ENCODE results near the gene FANK1.
"Not testable (repeated sequence)": the region's sequence is repeated elsewhere in the genome, so short reads cannot be mapped to it uniquely, and the experiment has no call there.

FANK1 gene

GRCh38 chr10:125933693-125934092 lies 37.3 kb downstream of the FANK1 start:
- DNase-seq, result no peak

GRCh38 chr10:125936331-125936730 lies 40.0 kb downstream of the FANK1 start:
- no peak for DNase-seq

GRCh38 chr10:125940515-125940914 lies 44.2 kb downstream of the FANK1 start:
- no peak for DNase-seq

GRCh38 chr10:125951290-125951689 lies 54.9 kb downstream of the FANK1 start:
- DNase-seq, result no peak

GRCh38 chr10:125953778-125954385 lies 57.5 kb downstream of the FANK1 start:
- no peak for DNase-seq

- no peak for DNase-seq
These were observed 59.4 kb downstream of the FANK1 start for GRCh38 chr10:125955766-125956165.

GRCh38 chr10:125961743-125962142 lies 65.4 kb downstream of the FANK1 start:
- no peak for DNase-seq

GRCh38 chr10:125962200-125962599 lies 65.8 kb downstream of the FANK1 start:
- no peak for DNase-seq

GRCh38 chr10:125964558-125964957 lies 68.2 kb downstream of the FANK1 start:
- no peak for DNase-seq

- no peak for DNase-seq
These were observed 71.2 kb downstream of the FANK1 start for GRCh38 chr10:125967533-125967932.

GRCh38 chr10:125970077-125970630 lies 73.8 kb downstream of the FANK1 start:
- not testable (repeated sequence) for DNase-seq

GRCh38 chr10:125976960-125977605 lies 80.7 kb downstream of the FANK1 start:
- no peak for DNase-seq

GRCh38 chr10:125979976-125980375 lies 83.6 kb downstream of the FANK1 start:
- DNase-seq, result no peak

- DNase-seq, result no peak
These were observed 84.2 kb downstream of the FANK1 start for GRCh38 chr10:125980521-125981035.

- peak in 1 of 2 experiments; percentile 39 for DNase-seq
These were observed 86.0 kb downstream of the FANK1 start for GRCh38 chr10:125982260-125982948.

GRCh38 chr10:125983161-125983560 lies 86.8 kb downstream of the FANK1 start:
- no peak for DNase-seq

- no peak for DNase-seq
These were observed 87.3 kb downstream of the FANK1 start for GRCh38 chr10:125983656-125984055.

GRCh38 chr10:125984346-125984745 lies 88.0 kb downstream of the FANK1 start:
- no peak for DNase-seq

GRCh38 chr10:125984865-125985495 lies 88.6 kb downstream of the FANK1 start:
- DNase-seq, result no peak

- DNase-seq, result no peak
These were observed 89.3 kb downstream of the FANK1 start for GRCh38 chr10:125985557-125986240.

- DNase-seq, result no peak
These were observed 93.4 kb downstream of the FANK1 start for GRCh38 chr10:125989791-125990190.

GRCh38 chr10:125990974-125991373 lies 94.6 kb downstream of the FANK1 start:
- DNase-seq, result no peak

GRCh38 chr10:125991392-125991791 lies 95.0 kb downstream of the FANK1 start:
- no peak for DNase-seq

Data from SW 1271 (cell line).